Fibroblast of lung (primary cell): Measurements from ENCODE around the gene INTS4. TPM values are rescaled to one million over a fixed set of nuclear protein-coding genes. Genes with fewer than 3 reads are reported as not detected.
"Not testable (repeated sequence)": the region's sequence is repeated elsewhere in the genome, so short reads cannot be mapped to it uniquely, and the experiment has no call there.

Experiments
- DNase-seq, 2 donors: peaks; one replicate each; pipeline versions ENCODE4 v3.0.0 to v3.0.0-alpha.2; 2010; ENCODE audit warnings: low read depth in 2 of 2
- H2AFZ ChIP-seq: 2 replicates; pipeline ENCODE4 v1.5.1; 2012; ENCODE audit warnings: low read length, control low read depth, inconsistent platforms
- H3K27ac ChIP-seq: 2 replicates; pipeline ENCODE4 v1.5.1; 2011; ENCODE audit warnings: low read length, control low read depth; ENCODE audit not compliant: insufficient read depth
- H3K27me3 ChIP-seq: 2 replicates; pipeline ENCODE4 v1.5.1; 2011; ENCODE audit warnings: mild to moderate bottlenecking, low read length; ENCODE audit not compliant: control insufficient read depth, insufficient read depth
- H3K36me3 ChIP-seq: 2 replicates; pipeline ENCODE4 v1.5.1; 2011; ENCODE audit warnings: low read length; ENCODE audit not compliant: control insufficient read depth, insufficient read depth
- H3K4me1 ChIP-seq: 2 replicates; pipeline ENCODE4 v1.5.1; 2011; ENCODE audit warnings: low read length; ENCODE audit not compliant: control insufficient read depth, insufficient read depth; ENCODE audit errors: extremely low read depth
- H3K4me2 ChIP-seq: 2 replicates; pipeline ENCODE4 v1.5.1; 2011; ENCODE audit warnings: low read length, control low read depth; ENCODE audit not compliant: insufficient read depth; ENCODE audit errors: extremely low read depth
- H3K4me3 ChIP-seq, 4 experiments: fragments of 200-600 bp in 1 of 4; sonication (generic) in 1 of 4; replicated peaks in 1 of 4; 2 replicates each; pipeline ENCODE4 v1.5.1; 2011 to 2016; ENCODE audit warnings: low read length in 4 of 4, low read depth in 3 of 4, mild to moderate bottlenecking in 3 of 4, control low read depth in 2 of 4, inconsistent platforms in 1 of 4, mixed read lengths in 1 of 4; ENCODE audit not compliant: insufficient read depth in 1 of 4; ENCODE audit errors: control extremely low read depth in 1 of 4
- H3K79me2 ChIP-seq: 2 replicates; pipeline ENCODE4 v1.5.1; 2012; ENCODE audit warnings: mild to moderate bottlenecking, low read length, inconsistent platforms; ENCODE audit not compliant: control insufficient read depth, insufficient read depth
- H3K9ac ChIP-seq: 2 replicates; pipeline ENCODE4 v1.5.1; 2011; ENCODE audit warnings: mild to moderate bottlenecking, low read length, control low read depth; ENCODE audit not compliant: insufficient read depth
- H3K9me3 ChIP-seq: 2 replicates; pipeline ENCODE4 v1.5.1; 2012; ENCODE audit warnings: low read depth, low read length; ENCODE audit not compliant: control insufficient read depth, insufficient read depth
- H4K20me1 ChIP-seq: 2 replicates; pipeline ENCODE4 v1.5.1; 2011; ENCODE audit warnings: low read length; ENCODE audit not compliant: control insufficient read depth, insufficient read depth; ENCODE audit errors: extremely low read depth
- EZH2 ChIP-seq: IDR thresholded peaks from 2 replicates; pipeline ENCODE4 v1.5.1; 2012; ENCODE audit warnings: low read length, control low read depth, mild to moderate bottlenecking; ENCODE audit errors: missing control alignments
- polyA plus RNA-seq, 2 donors: library from polyadenylated mRNA; depleted of rRNA in 1 of 2; stranded (reverse) in 1 of 2; unstranded in 1 of 2; fragments of >200 nt; gene quantifications; 2 replicates each; pipeline ENCODE4 v1.2.1, GENCODE V29; 2011 to 2012; ENCODE audit warnings: missing spikeins in 1 of 2
- total RNA-seq: library from RNA; depleted of rRNA; stranded (reverse); fragments of >200 nt; gene quantifications from 2 replicates; pipeline ENCODE4 v1.2.1, GENCODE V29; 2014
- TF ChIP-seq, protein P1 (sequence below), 2 donors: IDR thresholded peaks in 1 of 2; conservative IDR thresholded peaks in 1 of 2; 1 replicate in 1 of 2; 2 replicates in 1 of 2; pipeline ENCODE4 v1.5.1; 2011 to 2012; ENCODE audit warnings: low read length in 2 of 2, control low read depth in 1 of 2, inconsistent platforms in 1 of 2, low read depth in 1 of 2, mild to moderate bottlenecking in 1 of 2

INTS4 gene
- total and polyA plus RNA-seq, 2 donors (not counting 1 experiment from before 2014, with no cell fraction given) = 17.2 to 38.6 TPM

DNA sequence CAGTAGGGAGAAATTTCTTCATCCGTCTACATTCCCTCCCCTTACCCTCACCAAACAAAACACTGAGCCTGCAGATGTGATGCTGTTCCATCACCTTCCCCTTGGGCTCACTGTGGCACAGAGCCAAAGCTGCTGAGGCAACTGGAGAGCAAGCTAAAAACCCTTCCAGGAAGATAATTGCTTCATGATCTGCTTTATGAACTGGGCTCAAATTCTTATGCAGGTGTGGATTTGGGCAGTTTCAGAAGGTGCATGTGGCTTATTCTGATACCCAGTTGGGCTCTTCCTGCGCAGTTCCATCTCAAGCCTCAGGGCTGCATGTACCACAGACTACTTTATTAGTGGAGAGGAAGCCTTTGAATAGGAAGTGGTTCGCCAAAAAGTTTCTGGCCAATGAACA lies 115.2 kb downstream of the INTS4 start:
- Histone ChIP-seq H3K27me3 (no peaks in the 10 kb centered on the region), H3K4me2 (no peak overlapping the region), H3K79me2 (no peaks in the 10 kb centered on the region), H3K4me3 (no peak overlapping the region), H3K27ac (no peak overlapping the region), H3K9ac (no peak overlapping the region), H3K36me3 (peaks cover 2% of the 10 kb centered on the region), H3K9me3 (no peaks in the 10 kb centered on the region), H2AFZ (no peak overlapping the region), H3K4me1 (peaks cover 12% of the 10 kb centered on the region), H4K20me1 (no peaks in the 10 kb centered on the region)
- TF ChIP-seq, protein P1, sequence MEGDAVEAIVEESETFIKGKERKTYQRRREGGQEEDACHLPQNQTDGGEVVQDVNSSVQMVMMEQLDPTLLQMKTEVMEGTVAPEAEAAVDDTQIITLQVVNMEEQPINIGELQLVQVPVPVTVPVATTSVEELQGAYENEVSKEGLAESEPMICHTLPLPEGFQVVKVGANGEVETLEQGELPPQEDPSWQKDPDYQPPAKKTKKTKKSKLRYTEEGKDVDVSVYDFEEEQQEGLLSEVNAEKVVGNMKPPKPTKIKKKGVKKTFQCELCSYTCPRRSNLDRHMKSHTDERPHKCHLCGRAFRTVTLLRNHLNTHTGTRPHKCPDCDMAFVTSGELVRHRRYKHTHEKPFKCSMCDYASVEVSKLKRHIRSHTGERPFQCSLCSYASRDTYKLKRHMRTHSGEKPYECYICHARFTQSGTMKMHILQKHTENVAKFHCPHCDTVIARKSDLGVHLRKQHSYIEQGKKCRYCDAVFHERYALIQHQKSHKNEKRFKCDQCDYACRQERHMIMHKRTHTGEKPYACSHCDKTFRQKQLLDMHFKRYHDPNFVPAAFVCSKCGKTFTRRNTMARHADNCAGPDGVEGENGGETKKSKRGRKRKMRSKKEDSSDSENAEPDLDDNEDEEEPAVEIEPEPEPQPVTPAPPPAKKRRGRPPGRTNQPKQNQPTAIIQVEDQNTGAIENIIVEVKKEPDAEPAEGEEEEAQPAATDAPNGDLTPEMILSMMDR (conservative IDR thresholded peaks at IDR 0.05 in 1 of 2, IDR thresholded peaks at IDR 0.05 in 1 of 2; ENCODE audit: low read depth in 1 of 2, low read length in 2 of 2) = peak in 1 of 2 donors; percentile 9
- no peak for TF ChIP-seq EZH2
- DNase-seq = peak; percentile 14 to 73

DNA sequence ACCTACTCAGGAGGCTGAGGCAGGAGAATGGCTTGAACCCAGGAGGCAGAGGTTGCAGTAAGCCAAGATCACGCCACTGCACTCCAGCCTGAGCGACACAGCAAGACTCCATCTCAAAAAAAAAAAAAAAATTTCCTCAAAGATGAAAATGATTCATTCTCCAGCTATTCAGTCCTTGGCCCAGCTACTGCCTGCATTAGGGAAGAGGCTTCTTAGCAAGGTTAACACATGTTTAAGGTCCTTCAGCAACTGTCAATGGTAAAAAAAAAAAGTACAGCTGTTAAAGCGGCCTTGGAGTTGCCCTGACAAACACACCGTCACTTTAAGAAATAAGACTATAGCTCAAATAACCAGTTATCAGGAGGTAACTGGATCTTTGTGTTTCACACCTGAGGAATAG lies 116.2 kb downstream of the INTS4 start:
- H2AFZ ChIP-seq = not testable (repeated sequence)

DNA sequence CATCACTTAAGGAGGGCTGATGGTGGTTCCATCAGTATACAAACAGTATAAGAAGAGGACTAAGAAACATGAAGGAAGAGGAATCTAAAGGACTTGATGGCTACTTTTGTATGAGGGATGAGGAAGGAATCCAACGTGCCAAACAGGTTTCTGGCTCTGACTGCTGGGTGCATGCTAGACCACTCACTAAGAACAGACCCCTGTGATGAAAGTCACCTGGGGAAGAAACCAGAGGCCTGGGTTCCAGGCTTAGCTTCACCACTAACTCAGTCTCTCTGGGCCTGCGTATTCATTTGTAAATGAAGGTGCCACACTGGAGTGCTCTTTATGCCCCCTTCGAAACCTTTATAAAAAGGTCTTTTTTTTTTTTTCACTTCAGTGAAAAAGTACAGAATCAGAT lies 118.4 kb downstream of the INTS4 start:
- H3K27me3 ChIP-seq = no peaks in the 10 kb centered on the region
- H4K20me1 ChIP-seq = no peaks in the 10 kb centered on the region
- no peak overlapping the region for H3K9ac ChIP-seq
- H3K79me2 ChIP-seq = no peaks in the 10 kb centered on the region
- DNase-seq = no peak
- H3K9me3 ChIP-seq = no peaks in the 10 kb centered on the region
- peaks cover 11% of the 10 kb centered on the region for H3K4me1 ChIP-seq
- no peak overlapping the region for H3K4me3 ChIP-seq
- no peak overlapping the region for H2AFZ ChIP-seq
- H3K27ac ChIP-seq = no peak overlapping the region
- H3K4me2 ChIP-seq = no peak overlapping the region
- TF ChIP-seq EZH2 = no peak
- TF ChIP-seq, protein P1 (conservative IDR thresholded peaks at IDR 0.05 in 1 of 2, IDR thresholded peaks at IDR 0.05 in 1 of 2; ENCODE audit: low read depth in 1 of 2, low read length in 2 of 2) = no peak
- peaks cover 2% of the 10 kb centered on the region for H3K36me3 ChIP-seq

More for the DNA sequence above, 116.2 kb downstream of the INTS4 start:
- not testable (repeated sequence) for H3K4me3 ChIP-seq, H3K79me2 ChIP-seq, H3K27ac ChIP-seq, H4K20me1 ChIP-seq, H3K27me3 ChIP-seq, H3K9ac ChIP-seq, H3K9me3 ChIP-seq, H3K36me3 ChIP-seq
- peak; percentile 89 to 91 for DNase-seq
- Histone ChIP-seq H3K4me1 (peaks cover 11% of the 10 kb centered on the region), H3K4me2 (peak overlapping the region; percentile 28)
